Measurements from ENCODE around the gene ZNF483.
"Not testable (repeated sequence)": the region's sequence is repeated elsewhere in the genome, so short reads cannot be mapped to it uniquely, and the experiment has no call there.

ZNF483 gene

GRCh38 chr9:111525056-111525977 is at the start of gene ZNF483:
TSS of gene ZNF483 (plus strand) at chr9:111525179. CDS start at chr9:111527396, 2,217 bp downstream.
- peak within 1 kb of the TSS; percentile 81 for H3K4me3 ChIP-seq (ENCODE audit: low read depth, low read length)

GRCh38 chr9:111475195-111475594 is 49.8 kb upstream of the ZNF483 start:
- Histone ChIP-seq H3K27me3 (ENCODE audit: insufficient read depth, low read length) (no peaks in the 10 kb centered on the region), H3K4me3 (ENCODE audit: low read depth, low read length) (no peak overlapping the region), H2AFZ (ENCODE audit: low read length, unreplicated experiment) (no peak overlapping the region), H3K79me2 (ENCODE audit: control insufficient read depth, insufficient read depth, low read length, unreplicated experiment) (peaks cover 98% of the 10 kb centered on the region), H3K27ac (ENCODE audit: low read depth, low read length) (no peak overlapping the region), H3K4me1 (ENCODE audit: control insufficient read depth, insufficient read depth, low read length, unreplicated experiment) (no peaks in the 10 kb centered on the region), H3K36me3 (ENCODE audit: insufficient read depth, low read length) (no peaks in the 10 kb centered on the region)

More at GRCh38 chr9:111525056-111525977, at the start of gene ZNF483:
- H3K27ac ChIP-seq (ENCODE audit: low read depth, low read length): no peak within 1 kb of the TSS
- H3K27me3 ChIP-seq (ENCODE audit: insufficient read depth, low read length): peaks cover 30% of the 10 kb centered on the region
- H2AFZ ChIP-seq (ENCODE audit: low read length, unreplicated experiment): peak within 1 kb of the TSS; percentile 84
- no peaks in the 10 kb centered on the region for H3K79me2 ChIP-seq (ENCODE audit: control insufficient read depth, insufficient read depth, low read length, unreplicated experiment)
- H3K36me3 ChIP-seq (ENCODE audit: insufficient read depth, low read length): no peaks in the 10 kb centered on the region
- no peaks in the 10 kb centered on the region for H3K4me1 ChIP-seq (ENCODE audit: control insufficient read depth, insufficient read depth, low read length, unreplicated experiment)

DNA sequence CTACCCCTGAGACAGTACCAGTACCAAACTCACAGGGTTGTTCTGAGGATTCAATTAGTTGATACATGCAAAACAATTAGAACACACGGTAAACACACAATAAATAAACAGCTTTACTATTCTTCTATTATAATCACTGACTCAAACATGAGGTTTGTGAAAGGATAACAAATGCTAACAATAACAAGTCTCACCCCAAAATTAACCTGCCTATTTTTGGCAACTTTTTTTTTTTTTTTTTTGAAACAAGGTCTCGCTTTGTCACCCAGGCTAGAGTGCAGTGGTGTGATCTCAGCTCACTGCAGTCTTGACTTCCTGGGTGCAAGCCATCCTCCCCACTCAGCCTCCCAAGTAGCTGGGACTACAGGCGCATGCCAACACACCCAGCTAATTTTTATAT is 47.3 kb upstream of the ZNF483 start:
- H3K36me3 ChIP-seq (ENCODE audit: insufficient read depth, low read length): no peaks in the 10 kb centered on the region
- peaks cover 98% of the 10 kb centered on the region for H3K79me2 ChIP-seq (ENCODE audit: control insufficient read depth, insufficient read depth, low read length, unreplicated experiment)
- H2AFZ ChIP-seq (ENCODE audit: low read length, unreplicated experiment): no peak overlapping the region
- H3K4me3 ChIP-seq (ENCODE audit: low read depth, low read length): no peak overlapping the region
- H3K4me1 ChIP-seq (ENCODE audit: control insufficient read depth, insufficient read depth, low read length, unreplicated experiment): peaks cover 10% of the 10 kb centered on the region
- no peaks in the 10 kb centered on the region for H3K27me3 ChIP-seq (ENCODE audit: insufficient read depth, low read length)
- no peak overlapping the region for H3K27ac ChIP-seq (ENCODE audit: low read depth, low read length)

DNA sequence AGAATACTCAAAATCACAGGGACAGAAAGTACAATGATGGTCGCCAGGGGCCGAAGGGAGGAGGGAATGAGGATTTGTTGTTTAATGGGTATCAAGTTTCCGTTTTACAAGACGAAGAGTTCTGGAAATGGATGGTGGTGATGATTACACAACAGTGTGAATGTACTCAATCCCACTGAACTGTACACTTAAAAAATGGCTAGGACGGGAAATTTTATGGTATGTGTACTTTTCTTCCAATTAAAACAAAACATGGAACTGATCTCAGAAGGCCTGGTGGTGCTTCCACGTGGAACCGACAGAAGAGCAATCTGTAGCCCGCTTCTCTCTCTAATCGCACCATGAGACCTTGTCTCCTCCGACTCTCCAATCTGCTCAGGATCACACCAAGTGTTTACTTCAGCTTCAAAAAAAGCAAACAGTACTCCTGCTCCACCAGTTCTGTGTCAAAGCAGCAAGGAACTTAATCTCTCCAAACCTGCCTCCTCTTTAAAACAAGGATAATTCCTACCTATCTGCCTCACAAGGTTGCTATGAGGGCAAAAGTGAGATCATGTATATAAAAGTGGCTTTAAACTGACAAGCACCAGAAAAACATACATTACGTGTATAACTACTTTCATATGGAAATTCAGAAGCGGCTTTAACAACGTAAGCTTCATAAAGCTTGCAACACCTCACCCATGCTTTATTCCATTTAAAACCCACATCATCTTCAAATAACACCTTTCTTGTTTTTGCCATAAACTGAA is 42.9 kb upstream of the ZNF483 start:
- H3K27ac ChIP-seq (ENCODE audit: low read depth, low read length): peak overlapping the region; percentile 88
- peaks cover 15% of the 10 kb centered on the region for H3K4me1 ChIP-seq (ENCODE audit: control insufficient read depth, insufficient read depth, low read length, unreplicated experiment)
- H3K36me3 ChIP-seq (ENCODE audit: insufficient read depth, low read length): no peaks in the 10 kb centered on the region
- H3K27me3 ChIP-seq (ENCODE audit: insufficient read depth, low read length): no peaks in the 10 kb centered on the region
- no peak overlapping the region for H2AFZ ChIP-seq (ENCODE audit: low read length, unreplicated experiment)
- H3K79me2 ChIP-seq (ENCODE audit: control insufficient read depth, insufficient read depth, low read length, unreplicated experiment): peaks cover 60% of the 10 kb centered on the region
- peak overlapping the region; percentile 94 for H3K4me3 ChIP-seq (ENCODE audit: low read depth, low read length)

DNA sequence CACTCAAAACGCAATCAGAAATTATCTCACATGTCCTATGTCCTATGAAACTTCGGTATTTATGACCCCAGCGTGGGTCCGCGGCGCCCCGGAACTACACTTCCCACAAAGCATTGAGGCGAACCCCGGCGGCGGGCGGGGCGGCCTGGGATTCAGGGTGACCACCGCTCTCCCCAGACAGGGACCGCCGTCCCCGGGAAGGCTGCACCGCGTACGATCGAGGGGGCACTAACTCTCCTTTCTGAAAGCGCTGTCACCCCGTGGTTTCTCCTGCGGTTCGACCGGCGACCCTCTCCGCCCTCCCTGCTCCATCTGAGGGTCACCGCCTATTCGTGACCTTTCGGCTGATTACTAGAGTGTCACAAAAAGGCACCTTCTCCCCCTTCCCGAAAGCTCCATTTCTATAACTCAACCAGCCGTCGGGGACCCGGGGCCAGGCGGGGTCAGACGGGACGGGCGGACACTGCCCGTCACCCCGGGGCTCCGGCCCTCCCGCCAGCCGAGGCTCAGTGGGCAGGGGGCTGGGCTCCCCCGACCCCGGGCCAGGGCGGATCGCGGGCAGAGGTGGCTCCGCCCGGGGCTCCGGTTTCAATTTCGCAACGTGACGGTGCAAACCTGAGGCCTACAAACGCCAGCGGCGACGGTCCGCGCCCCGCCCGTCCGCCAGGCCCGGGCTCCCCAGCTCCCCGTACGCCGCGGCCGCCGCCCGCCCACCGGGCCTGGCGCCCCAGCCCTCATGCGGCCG is 42.1 kb upstream of the ZNF483 start:
- H3K4me3 ChIP-seq (ENCODE audit: low read depth, low read length): peak overlapping the region; percentile 94
- peak overlapping the region; percentile 96 for H2AFZ ChIP-seq (ENCODE audit: low read length, unreplicated experiment)
- H3K4me1 ChIP-seq (ENCODE audit: control insufficient read depth, insufficient read depth, low read length, unreplicated experiment): peaks cover 15% of the 10 kb centered on the region
- H3K79me2 ChIP-seq (ENCODE audit: control insufficient read depth, insufficient read depth, low read length, unreplicated experiment): peaks cover 52% of the 10 kb centered on the region
- no peaks in the 10 kb centered on the region for H3K36me3 ChIP-seq (ENCODE audit: insufficient read depth, low read length)
- peak overlapping the region; percentile 88 for H3K27ac ChIP-seq (ENCODE audit: low read depth, low read length)
- H3K27me3 ChIP-seq (ENCODE audit: insufficient read depth, low read length): no peaks in the 10 kb centered on the region

DNA sequence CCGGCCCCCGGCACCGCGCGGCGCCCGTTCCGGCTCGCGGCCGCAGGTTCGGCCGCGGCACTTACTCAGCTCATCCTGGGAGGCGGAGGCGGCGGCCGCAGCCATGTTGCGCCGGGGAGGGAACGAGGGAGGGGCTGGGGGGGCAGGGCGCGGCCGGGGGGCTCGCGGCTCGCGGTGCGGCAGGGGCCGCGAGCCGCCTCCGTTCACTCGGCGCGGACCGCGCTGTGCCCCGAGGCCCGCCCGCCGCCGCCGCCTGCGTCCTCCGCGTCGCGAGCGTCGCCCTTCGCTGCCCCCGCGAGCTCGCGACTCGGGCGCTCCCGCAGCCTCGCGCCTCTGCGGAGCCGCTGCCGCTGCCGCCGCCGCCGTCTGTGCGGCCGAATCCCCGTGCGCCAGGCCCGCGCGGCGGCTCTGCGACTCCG is 41.5 kb upstream of the ZNF483 start:
- H3K4me3 ChIP-seq (ENCODE audit: low read depth, low read length): peak overlapping the region; percentile 94
- peak overlapping the region; percentile 98 for H2AFZ ChIP-seq (ENCODE audit: low read length, unreplicated experiment)
- H3K79me2 ChIP-seq (ENCODE audit: control insufficient read depth, insufficient read depth, low read length, unreplicated experiment): peaks cover 47% of the 10 kb centered on the region
- peak overlapping the region; percentile 88 for H3K27ac ChIP-seq (ENCODE audit: low read depth, low read length)
- no peaks in the 10 kb centered on the region for H3K27me3 ChIP-seq (ENCODE audit: insufficient read depth, low read length)
- peaks cover 15% of the 10 kb centered on the region for H3K4me1 ChIP-seq (ENCODE audit: control insufficient read depth, insufficient read depth, low read length, unreplicated experiment)
- H3K36me3 ChIP-seq (ENCODE audit: insufficient read depth, low read length): no peaks in the 10 kb centered on the region

- peak within 1 kb of the TSS; percentile 88 for H3K27ac ChIP-seq (ENCODE audit: low read depth, low read length)
- H3K4me1 ChIP-seq (ENCODE audit: control insufficient read depth, insufficient read depth, low read length, unreplicated experiment): peaks cover 15% of the 10 kb centered on the region
- no peaks in the 10 kb centered on the region for H3K36me3 ChIP-seq (ENCODE audit: insufficient read depth, low read length)
- H3K27me3 ChIP-seq (ENCODE audit: insufficient read depth, low read length): no peaks in the 10 kb centered on the region
- H3K4me3 ChIP-seq (ENCODE audit: low read depth, low read length): peak within 1 kb of the TSS; percentile 94
- H3K79me2 ChIP-seq (ENCODE audit: control insufficient read depth, insufficient read depth, low read length, unreplicated experiment): peaks cover 41% of the 10 kb centered on the region
- peak within 1 kb of the TSS; percentile 98 for H2AFZ ChIP-seq (ENCODE audit: low read length, unreplicated experiment)
Observed at GRCh38 chr9:111483858-111484571, 41.0 kb upstream of the ZNF483 start, which contains the start of gene ECPAS. TSS of gene ECPAS (minus strand) at chr9:111484383. CDS start at chr9:111472918, 11,465 bp downstream.

DNA sequence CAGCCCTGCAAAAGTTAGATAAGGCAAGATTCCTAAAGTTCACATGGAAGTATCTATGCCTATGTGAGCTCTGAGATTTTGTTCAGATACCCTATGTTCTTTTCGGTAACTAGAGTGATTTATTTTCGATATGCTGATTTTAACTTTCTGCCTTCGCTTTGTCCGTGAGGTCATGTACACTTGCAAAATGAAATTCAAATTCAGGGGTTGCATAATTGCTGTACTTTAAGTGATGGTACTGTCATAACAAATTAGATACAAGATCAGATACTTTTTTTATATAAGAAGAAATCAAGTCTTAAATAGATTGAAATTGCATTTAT is 40.4 kb upstream of the ZNF483 start:
- H2AFZ ChIP-seq (ENCODE audit: low read length, unreplicated experiment): peak overlapping the region; percentile 98
- H3K27ac ChIP-seq (ENCODE audit: low read depth, low read length): peak overlapping the region; percentile 88
- no peaks in the 10 kb centered on the region for H3K36me3 ChIP-seq (ENCODE audit: insufficient read depth, low read length)
- peaks cover 15% of the 10 kb centered on the region for H3K4me1 ChIP-seq (ENCODE audit: control insufficient read depth, insufficient read depth, low read length, unreplicated experiment)
- peaks cover 37% of the 10 kb centered on the region for H3K79me2 ChIP-seq (ENCODE audit: control insufficient read depth, insufficient read depth, low read length, unreplicated experiment)
- H3K4me3 ChIP-seq (ENCODE audit: low read depth, low read length): peak overlapping the region; percentile 94
- no peaks in the 10 kb centered on the region for H3K27me3 ChIP-seq (ENCODE audit: insufficient read depth, low read length)

- not testable (repeated sequence) for H3K36me3 ChIP-seq (ENCODE audit: insufficient read depth, low read length); H3K27me3 ChIP-seq (ENCODE audit: insufficient read depth, low read length); H3K4me1 ChIP-seq (ENCODE audit: control insufficient read depth, insufficient read depth, low read length, unreplicated experiment); H3K4me3 ChIP-seq (ENCODE audit: low read depth, low read length); H3K79me2 ChIP-seq (ENCODE audit: control insufficient read depth, insufficient read depth, low read length, unreplicated experiment); H3K27ac ChIP-seq (ENCODE audit: low read depth, low read length); H2AFZ ChIP-seq (ENCODE audit: low read length, unreplicated experiment)
Observed at GRCh38 chr9:111497196-111497595, 27.8 kb upstream of the ZNF483 start.
